OCI-LY7 (cell line): ENCODE measurements around the gene FAM174B.

ENCODE experiments used
- CTCF ChIP-seq: fragments of 200-600 bp; sonication (generic); conservative IDR thresholded peaks from 2 replicates; pipeline ENCODE4 v1.5.1; 2014; ENCODE audit warnings: mild to moderate bottlenecking, antibody characterized with exemption, low read length, moderate library complexity, mixed read lengths
- EZH2phosphoT487 ChIP-seq: fragments of 200-600 bp; sonication (generic); IDR thresholded peaks from 2 replicates; pipeline ENCODE4 v1.6.1; 2018; ENCODE audit warnings: low read depth, borderline replicate concordance, mild to moderate bottlenecking, mixed run types, antibody characterized with exemption, low read length, moderate library complexity, mixed read lengths

GRCh38 chr15:92599394-92599970 is 56.1 kb downstream of the FAM174B start:
- TF ChIP-seq CTCF (no peak), EZH2phosphoT487 (no peak)
